ENCODE results near the gene NEMP2.

NEMP2 gene

GRCh38 chr2:190506666-190507065, 27.9 kb downstream of the NEMP2 start:
- no peaks in the 10 kb centered on the region for H3F3A ChIP-seq (ENCODE audit: control insufficient read depth, insufficient read depth)
- no peaks in the 10 kb centered on the region for H3K79me2 ChIP-seq (ENCODE audit: control insufficient read depth, low read length)
- H3K9me3 ChIP-seq (ENCODE audit: control insufficient read depth, insufficient read depth, low read length) = no peaks in the 10 kb centered on the region
- peaks cover 63% of the 10 kb centered on the region for H3K36me3 ChIP-seq (ENCODE audit: control insufficient read depth, low read length)
- no peak overlapping the region for H3K27ac ChIP-seq (ENCODE audit: low read depth, low read length)
- no peaks in the 10 kb centered on the region for H3K27me3 ChIP-seq (ENCODE audit: control insufficient read depth, low read length)
- peaks cover 20% of the 10 kb centered on the region for H3K4me1 ChIP-seq (ENCODE audit: control insufficient read depth, low read length)
- no peaks in the 10 kb centered on the region for H3K9me2 ChIP-seq (replicated peaks; ENCODE audit: control insufficient read depth, low read length)
- no peak overlapping the region for H3K4me3 ChIP-seq (ENCODE audit: low read length)
- no peaks in the 10 kb centered on the region for H4K20me1 ChIP-seq (ENCODE audit: control insufficient read depth, insufficient read depth, low read depth, low read length)
- TF ChIP-seq EZH2phosphoT487 (IDR thresholded peaks at IDR 0.05; ENCODE audit: borderline replicate concordance, low read length) (no peak), CTCF (IDR thresholded peaks at IDR 0.05; ENCODE audit: low read depth, low read length, poor library complexity, severe bottlenecking) (no peak)
- peak overlapping the region; percentile 1; the same call in 1 of the 2 replicates for H3K4me2 ChIP-seq (ENCODE audit: low read length)

GRCh38 chr2:190505696-190506095, 28.8 kb downstream of the NEMP2 start:
- no peaks in the 10 kb centered on the region for H3K27me3 ChIP-seq (ENCODE audit: control insufficient read depth, low read length)
- no peak overlapping the region for H3K4me2 ChIP-seq (ENCODE audit: low read length)
- peaks cover 70% of the 10 kb centered on the region for H3K36me3 ChIP-seq (ENCODE audit: control insufficient read depth, low read length)
- no peak for TF ChIP-seq CTCF (IDR thresholded peaks at IDR 0.05; ENCODE audit: low read depth, low read length, poor library complexity, severe bottlenecking)
- TF ChIP-seq EZH2phosphoT487 (IDR thresholded peaks at IDR 0.05; ENCODE audit: borderline replicate concordance, low read length) = no peak
- no peaks in the 10 kb centered on the region for H3F3A ChIP-seq (ENCODE audit: control insufficient read depth, insufficient read depth)
- no peak overlapping the region for H3K27ac ChIP-seq (ENCODE audit: low read depth, low read length)
- H3K4me1 ChIP-seq (ENCODE audit: control insufficient read depth, low read length) = peaks cover 20% of the 10 kb centered on the region
- H4K20me1 ChIP-seq (ENCODE audit: control insufficient read depth, insufficient read depth, low read depth, low read length) = no peaks in the 10 kb centered on the region
- H3K9me2 ChIP-seq (replicated peaks; ENCODE audit: control insufficient read depth, low read length) = no peaks in the 10 kb centered on the region
- no peak overlapping the region for H3K4me3 ChIP-seq (ENCODE audit: low read length)
- H3K79me2 ChIP-seq (ENCODE audit: control insufficient read depth, low read length) = no peaks in the 10 kb centered on the region
- H3K9me3 ChIP-seq (ENCODE audit: control insufficient read depth, insufficient read depth, low read length) = no peaks in the 10 kb centered on the region

- Histone ChIP-seq H3K27me3 (ENCODE audit: control insufficient read depth, low read length) (no peaks in the 10 kb centered on the region), H3K9me2 (replicated peaks; ENCODE audit: control insufficient read depth, low read length) (no peaks in the 10 kb centered on the region), H3K4me2 (ENCODE audit: low read length) (no peak overlapping the region), H3K4me3 (ENCODE audit: low read length) (no peak overlapping the region), H3K79me2 (ENCODE audit: control insufficient read depth, low read length) (no peaks in the 10 kb centered on the region), H3K4me1 (ENCODE audit: control insufficient read depth, low read length) (peaks cover 20% of the 10 kb centered on the region), H3K27ac (ENCODE audit: low read depth, low read length) (no peak overlapping the region), H3K36me3 (ENCODE audit: control insufficient read depth, low read length) (peaks cover 72% of the 10 kb centered on the region), H4K20me1 (ENCODE audit: control insufficient read depth, insufficient read depth, low read depth, low read length) (no peaks in the 10 kb centered on the region), H3K9me3 (ENCODE audit: control insufficient read depth, insufficient read depth, low read length) (no peaks in the 10 kb centered on the region), H3F3A (ENCODE audit: control insufficient read depth, insufficient read depth) (no peaks in the 10 kb centered on the region)
- no peak for TF ChIP-seq CTCF (IDR thresholded peaks at IDR 0.05; ENCODE audit: low read depth, low read length, poor library complexity, severe bottlenecking)
- no peak for TF ChIP-seq EZH2phosphoT487 (IDR thresholded peaks at IDR 0.05; ENCODE audit: borderline replicate concordance, low read length)
Measured at GRCh38 chr2:190504912-190505311, 29.6 kb downstream of the NEMP2 start.

- Histone ChIP-seq H4K20me1 (ENCODE audit: control insufficient read depth, insufficient read depth, low read depth, low read length) (no peaks in the 10 kb centered on the region), H3K4me3 (ENCODE audit: low read length) (no peak overlapping the region), H3K9me2 (replicated peaks; ENCODE audit: control insufficient read depth, low read length) (no peaks in the 10 kb centered on the region), H3K4me2 (ENCODE audit: low read length) (no peak overlapping the region), H3F3A (ENCODE audit: control insufficient read depth, insufficient read depth) (no peaks in the 10 kb centered on the region), H3K9me3 (ENCODE audit: control insufficient read depth, insufficient read depth, low read length) (no peaks in the 10 kb centered on the region), H3K4me1 (ENCODE audit: control insufficient read depth, low read length) (peaks cover 20% of the 10 kb centered on the region), H3K36me3 (ENCODE audit: control insufficient read depth, low read length) (peaks cover 68% of the 10 kb centered on the region), H3K79me2 (ENCODE audit: control insufficient read depth, low read length) (no peaks in the 10 kb centered on the region), H3K27me3 (ENCODE audit: control insufficient read depth, low read length) (no peaks in the 10 kb centered on the region), H3K27ac (ENCODE audit: low read depth, low read length) (no peak overlapping the region)
- no peak for TF ChIP-seq EZH2phosphoT487 (IDR thresholded peaks at IDR 0.05; ENCODE audit: borderline replicate concordance, low read length)
- no peak for TF ChIP-seq CTCF (IDR thresholded peaks at IDR 0.05; ENCODE audit: low read depth, low read length, poor library complexity, severe bottlenecking)
Measured at GRCh38 chr2:190503088-190503487, 31.4 kb downstream of the NEMP2 start.

Data from DOHH2 (cell line).